ENCODE data around the gene ATG10. TPM values are rescaled to one million over a fixed set of nuclear protein-coding genes. Genes with fewer than 3 reads are reported as not detected.

Gene ATG10
- total RNA-seq, 1 experiment from 2014 or later = 7.6 TPM

DNA sequence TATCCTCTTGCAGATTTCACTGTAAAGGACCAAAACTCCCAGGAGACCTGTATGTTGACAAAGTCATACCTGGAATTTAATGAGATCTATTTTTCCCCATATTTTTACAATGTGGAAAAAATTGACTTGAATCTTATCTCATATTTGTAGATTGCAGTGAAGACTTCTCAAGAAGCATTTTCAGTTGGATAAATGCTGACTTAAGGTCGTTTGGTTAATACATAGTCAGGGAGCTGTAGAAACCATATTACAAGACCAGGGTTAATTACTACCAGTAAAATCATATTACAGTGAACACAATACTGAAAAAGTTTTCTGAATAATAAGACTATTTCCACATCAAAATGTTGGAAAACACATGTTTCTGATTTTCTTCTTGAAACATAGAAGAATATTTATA lies 119.8 kb downstream of the ATG10 start:
- no peaks in the 10 kb centered on the region for H3K27me3 Mint-ChIP-seq (ENCODE audit: low read depth)
- Histone ChIP-seq H4K91ac (ENCODE audit: insufficient read length, low read depth, low read length) (no peak overlapping the region), H4K8ac (replicated peaks; ENCODE audit: insufficient read length, low read depth, low read length) (no peak overlapping the region), H3K27me3 (ENCODE audit: insufficient read depth, low read length) (no peaks in the 10 kb centered on the region), H3K23me2 (ENCODE audit: insufficient read length, low read depth, low read length, poor library complexity, severe bottlenecking) (no peaks in the 10 kb centered on the region), H3K56ac (ENCODE audit: insufficient read length, low read depth, low read length) (no peak overlapping the region), H3K27ac (ENCODE audit: insufficient read length, low read depth, low read length) (no peak overlapping the region), H2BK20ac (ENCODE audit: low read depth, low read length, poor library complexity, severe bottlenecking) (no peak overlapping the region), H3K23ac (ENCODE audit: insufficient read length, low read depth, low read length) (no peak overlapping the region), H2BK5ac (ENCODE audit: insufficient read length, low read length) (no peak overlapping the region), H2AK5ac (ENCODE audit: insufficient read length, low read length) (no peak overlapping the region), H3K4ac (ENCODE audit: low read depth, low read length) (no peak overlapping the region), H3T11ph (ENCODE audit: low read length) (no peak overlapping the region), H3K79me2 (ENCODE audit: insufficient read depth, low read length) (no peaks in the 10 kb centered on the region), H4K5ac (ENCODE audit: insufficient read length, low read depth, low read length) (no peak overlapping the region), H2BK120ac (ENCODE audit: low read depth, low read length, poor library complexity, severe bottlenecking) (no peak overlapping the region), H3K18ac (ENCODE audit: insufficient read length, low read depth, low read length) (no peak overlapping the region), H4K20me1 (ENCODE audit: control insufficient read depth, insufficient read depth, insufficient read length) (no peaks in the 10 kb centered on the region), H2BK12ac (ENCODE audit: insufficient read length, low read depth, low read length) (no peak overlapping the region), H2AFZ (ENCODE audit: low read length) (no peak overlapping the region), H2BK15ac (ENCODE audit: low read depth, low read length) (no peak overlapping the region), H3K9ac (ENCODE audit: extremely low read depth, insufficient read length, low read length) (no peak overlapping the region), H3K14ac (ENCODE audit: insufficient read depth, low read length) (no peak overlapping the region), H3K4me2 (ENCODE audit: insufficient read depth, insufficient read length, low read length) (no peak overlapping the region), H3K4me1 (ENCODE audit: insufficient read depth, low read length) (no peaks in the 10 kb centered on the region), H3K9me3 (ENCODE audit: control insufficient read depth, low read depth, low read length) (no peaks in the 10 kb centered on the region), H3K79me1 (ENCODE audit: insufficient read depth, low read depth, low read length, poor library complexity, severe bottlenecking) (no peaks in the 10 kb centered on the region)
- H3K4me1 Mint-ChIP-seq = no peaks in the 10 kb centered on the region; a peak in 1 of 4 replicates
- no peak for DNase-seq
- WGBS (ENCODE audit: extremely low coverage, insufficient read length, low lambda C conversion rate) = no CpG with 5 or more reads among the region's 1 CpG
- no peak overlapping the region for H3K27ac Mint-ChIP-seq
- H3K4me3 Mint-ChIP-seq = no peak overlapping the region
- H3K9me3 Mint-ChIP-seq = peaks cover 27 to 36% of the 10 kb centered on the region in 2 experiments
- TF ChIP-seq, protein P1, sequence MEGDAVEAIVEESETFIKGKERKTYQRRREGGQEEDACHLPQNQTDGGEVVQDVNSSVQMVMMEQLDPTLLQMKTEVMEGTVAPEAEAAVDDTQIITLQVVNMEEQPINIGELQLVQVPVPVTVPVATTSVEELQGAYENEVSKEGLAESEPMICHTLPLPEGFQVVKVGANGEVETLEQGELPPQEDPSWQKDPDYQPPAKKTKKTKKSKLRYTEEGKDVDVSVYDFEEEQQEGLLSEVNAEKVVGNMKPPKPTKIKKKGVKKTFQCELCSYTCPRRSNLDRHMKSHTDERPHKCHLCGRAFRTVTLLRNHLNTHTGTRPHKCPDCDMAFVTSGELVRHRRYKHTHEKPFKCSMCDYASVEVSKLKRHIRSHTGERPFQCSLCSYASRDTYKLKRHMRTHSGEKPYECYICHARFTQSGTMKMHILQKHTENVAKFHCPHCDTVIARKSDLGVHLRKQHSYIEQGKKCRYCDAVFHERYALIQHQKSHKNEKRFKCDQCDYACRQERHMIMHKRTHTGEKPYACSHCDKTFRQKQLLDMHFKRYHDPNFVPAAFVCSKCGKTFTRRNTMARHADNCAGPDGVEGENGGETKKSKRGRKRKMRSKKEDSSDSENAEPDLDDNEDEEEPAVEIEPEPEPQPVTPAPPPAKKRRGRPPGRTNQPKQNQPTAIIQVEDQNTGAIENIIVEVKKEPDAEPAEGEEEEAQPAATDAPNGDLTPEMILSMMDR (conservative IDR thresholded peaks at IDR 0.05) = no peak
- peaks cover 28 to 52% (median 30%) of the 10 kb centered on the region in 3 experiments for H3K36me3 Mint-ChIP-seq (ENCODE audit: insufficient read depth in 1 of 3, low read depth in 3 of 3)

All from H9 (cell line).